Gastrocnemius medialis (tissue), 4 donors: ENCODE results near the gene CDCP2.

ENCODE experiments used
- CTCF ChIP-seq, 5 experiments: fragments of 450-650 bp in 3 of 5; fragments of 200-600 bp in 2 of 5; sonication (generic) in 2 of 5; IDR thresholded peaks in 4 of 5; conservative IDR thresholded peaks in 1 of 5; 1 replicate in 4 of 5; 2 replicates in 1 of 5; pipeline ENCODE4 v1.5.1; 2016 to 2019; ENCODE audit warnings: antibody characterized with exemption in 5 of 5, mild to moderate bottlenecking in 3 of 5, moderate library complexity in 3 of 5
- POLR2A ChIP-seq, 2 donors: fragments of 450-650 bp; IDR thresholded peaks; one replicate each; pipeline ENCODE4 v1.6.1; 2017; ENCODE audit warnings: antibody characterized with exemption in 2 of 2, mild to moderate bottlenecking in 2 of 2, moderate library complexity in 2 of 2

- TF ChIP-seq CTCF (IDR thresholded peaks at IDR 0.05 in 4 of 5, conservative IDR thresholded peaks at IDR 0.05 in 1 of 5) (no peak), POLR2A (IDR thresholded peaks at IDR 0.05) (no peak)
These were observed 28.0 kb upstream of the CDCP2 start for GRCh38 chr1:54180701-54181360.
